GM19328 (cell line): Measurements from ENCODE around the gene SMIM3.
"Not testable (repeated sequence)": the region's sequence is repeated elsewhere in the genome, so short reads cannot be mapped to it uniquely, and the experiment has no call there.

ENCODE experiments used
- ATAC-seq: cut with Tn5 transposase; IDR thresholded peaks from one replicate; pipeline ENCODE4 v1.9.1; 2021; ENCODE audit warnings: mild to moderate bottlenecking, moderate library complexity; ENCODE audit not compliant: unreplicated experiment

SMIM3 gene, protein sequence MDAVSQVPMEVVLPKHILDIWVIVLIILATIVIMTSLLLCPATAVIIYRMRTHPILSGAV

GRCh38 chr5:150778517-150779396 lies at the start of gene SMIM3:
SMIM3 (plus strand) TSS chr5:150778757; CDS start chr5:150795441, 16,684 bp downstream.
- no peak for ATAC-seq

DNA sequence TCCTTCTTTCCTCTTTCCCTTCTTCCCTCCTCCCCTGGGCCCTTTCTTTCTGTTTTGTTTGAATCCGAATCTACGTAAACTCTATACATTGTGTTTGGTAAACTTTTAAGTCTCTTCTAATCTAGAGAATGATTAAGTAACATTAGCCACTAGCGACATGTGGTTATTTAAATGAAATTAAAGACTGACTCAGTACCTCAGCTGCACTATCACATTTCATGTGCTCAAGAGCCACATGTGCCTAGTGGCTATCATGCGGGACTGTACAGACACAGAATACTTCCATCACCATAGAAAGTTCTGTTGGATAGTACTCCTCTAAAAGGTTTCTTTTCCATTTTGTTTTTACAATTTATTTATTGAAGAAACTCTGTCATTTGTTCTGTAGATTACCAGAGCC lies 48.7 kb upstream of the SMIM3 start:
- no peak for ATAC-seq

DNA sequence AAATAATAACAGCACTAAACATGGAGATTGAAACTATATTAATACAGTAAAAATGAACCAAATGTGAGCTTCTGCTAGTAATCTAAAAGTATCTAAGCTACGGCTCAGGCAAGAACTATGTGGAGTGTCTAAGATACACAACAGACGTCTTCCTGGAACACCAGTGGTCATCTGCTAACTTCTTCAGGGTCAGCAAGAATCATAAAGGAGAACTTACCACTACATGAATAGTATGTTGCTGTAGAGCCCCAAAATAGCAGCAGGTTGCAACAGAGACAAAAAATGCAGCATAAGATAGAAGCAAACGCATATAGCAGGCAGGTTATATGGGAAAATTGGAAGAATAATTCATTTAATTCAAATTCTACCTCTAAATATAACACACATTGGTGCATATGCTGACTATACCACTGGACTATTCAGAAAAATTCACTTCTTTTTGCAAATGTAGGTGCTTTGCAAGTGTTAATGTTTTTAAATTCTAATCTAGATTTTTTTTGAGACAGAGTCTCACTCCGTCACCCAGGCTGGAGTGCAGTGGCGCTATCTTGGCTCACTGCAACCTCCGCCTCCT lies 46.8 kb upstream of the SMIM3 start:
- ATAC-seq, result no peak

- ATAC-seq, result no peak
Measured at GRCh38 chr5:150734579-150735384, 43.8 kb upstream of the SMIM3 start.

DNA sequence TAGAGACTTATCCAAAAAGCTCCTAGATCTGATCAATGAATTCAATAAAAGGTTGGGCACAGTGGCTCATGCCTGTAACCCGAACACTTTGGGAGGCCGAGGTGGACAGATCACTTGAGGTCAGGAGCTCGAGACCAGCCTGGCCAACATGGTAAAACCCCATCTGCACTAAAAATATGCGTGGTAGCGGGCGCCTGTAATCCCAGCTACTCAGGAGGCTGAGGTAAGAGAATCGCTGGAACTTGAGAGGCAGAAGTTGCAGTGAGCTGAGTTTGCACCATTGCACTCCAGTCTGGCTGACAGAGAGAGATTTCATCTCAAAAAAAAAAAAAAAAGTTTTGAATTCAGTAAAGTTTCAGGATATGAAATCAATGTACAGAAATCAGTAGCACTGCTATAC lies 39.7 kb upstream of the SMIM3 start:
- ATAC-seq, result no peak

- ATAC-seq, result no peak
Measured at GRCh38 chr5:150740992-150741391, 37.6 kb upstream of the SMIM3 start.

- not testable (repeated sequence) for ATAC-seq
Measured at GRCh38 chr5:150742455-150743141, 36.0 kb upstream of the SMIM3 start.

DNA sequence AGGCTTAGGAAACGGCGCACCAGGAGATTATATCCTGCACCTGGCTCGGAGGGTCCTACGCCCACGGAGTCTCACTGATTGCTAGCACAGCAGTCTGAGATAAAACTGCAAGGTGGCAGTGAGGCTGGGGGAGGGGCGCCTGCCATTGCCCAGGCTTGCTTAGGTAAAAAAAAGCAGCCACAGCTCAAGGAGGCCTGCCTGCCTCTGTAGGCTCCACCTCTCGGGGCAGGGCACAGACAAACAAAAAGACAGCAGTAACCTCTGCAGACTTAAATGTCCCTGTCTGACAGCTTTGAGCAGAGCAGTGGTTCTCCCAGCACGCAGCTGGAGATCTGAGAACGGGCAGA lies 35.4 kb upstream of the SMIM3 start:
- ATAC-seq, result not testable (repeated sequence)

- ATAC-seq, result no peak
Measured at GRCh38 chr5:150750469-150750868, 28.1 kb upstream of the SMIM3 start.

GRCh38 chr5:150751096-150751891 lies 27.3 kb upstream of the SMIM3 start:
- no peak for ATAC-seq

DNA sequence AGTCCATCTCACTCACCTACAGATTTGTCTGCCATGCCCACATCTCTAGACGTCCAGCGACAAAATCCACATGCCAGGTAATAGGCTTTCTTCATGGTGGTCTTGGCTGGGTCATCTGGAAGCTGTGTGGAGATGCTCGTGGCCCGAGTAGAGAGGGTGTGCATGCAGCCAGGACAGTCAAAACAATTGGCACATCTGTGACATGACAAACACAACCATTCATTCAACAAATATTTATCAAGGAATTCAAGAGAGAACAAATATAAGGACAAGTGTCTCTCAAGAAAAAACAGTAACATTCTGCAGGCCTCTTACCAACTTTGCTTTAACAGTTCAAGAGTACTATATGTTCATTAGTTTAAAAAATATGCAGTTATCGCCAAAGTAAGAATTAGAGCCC lies 25.1 kb upstream of the SMIM3 start:
- no peak for ATAC-seq

DNA sequence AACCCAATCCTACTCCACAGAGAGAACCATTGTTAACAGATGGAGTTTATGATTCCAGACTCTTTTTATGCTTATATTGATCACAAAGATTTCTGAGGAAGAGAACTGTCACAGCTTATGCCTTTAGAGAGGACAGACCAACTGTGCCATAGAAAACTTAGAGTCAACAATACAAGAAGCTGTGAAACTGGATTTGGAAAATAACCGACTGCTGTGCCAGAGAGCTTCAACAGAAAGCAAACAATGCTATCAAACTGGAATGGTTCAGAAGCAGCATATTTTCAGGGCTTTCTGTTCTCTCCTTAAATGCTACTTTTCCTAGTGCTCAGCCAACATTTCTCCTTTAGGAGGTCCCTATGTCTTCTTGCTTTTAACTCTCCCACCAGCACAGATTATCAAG lies 24.7 kb upstream of the SMIM3 start:
- ATAC-seq, result no peak

DNA sequence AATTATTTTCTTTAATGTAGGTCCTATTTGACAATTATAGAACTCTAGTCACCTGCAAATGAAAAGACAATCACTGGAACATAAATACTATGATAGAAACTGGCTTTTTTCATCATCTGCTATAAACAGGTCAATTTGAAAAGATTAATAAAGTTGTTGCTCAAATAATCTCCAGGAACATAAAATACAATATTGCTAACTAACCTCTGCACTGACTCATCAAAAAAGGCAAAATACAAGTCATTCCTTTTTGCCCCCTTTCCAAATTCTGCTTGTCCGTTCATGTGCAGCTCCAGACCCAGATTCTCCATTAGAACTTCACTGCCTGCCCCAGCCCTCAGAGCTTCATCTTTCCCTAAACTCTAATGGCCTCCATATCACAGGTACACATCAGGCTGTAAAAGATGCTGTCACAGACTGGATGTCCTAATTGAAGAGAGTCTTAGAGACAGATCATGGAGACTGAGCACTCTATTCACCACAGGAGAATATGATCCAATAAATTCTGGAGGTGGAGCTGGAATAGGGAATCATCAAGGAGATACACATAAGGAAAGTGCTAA lies 21.4 kb upstream of the SMIM3 start:
- no peak for ATAC-seq

DNA sequence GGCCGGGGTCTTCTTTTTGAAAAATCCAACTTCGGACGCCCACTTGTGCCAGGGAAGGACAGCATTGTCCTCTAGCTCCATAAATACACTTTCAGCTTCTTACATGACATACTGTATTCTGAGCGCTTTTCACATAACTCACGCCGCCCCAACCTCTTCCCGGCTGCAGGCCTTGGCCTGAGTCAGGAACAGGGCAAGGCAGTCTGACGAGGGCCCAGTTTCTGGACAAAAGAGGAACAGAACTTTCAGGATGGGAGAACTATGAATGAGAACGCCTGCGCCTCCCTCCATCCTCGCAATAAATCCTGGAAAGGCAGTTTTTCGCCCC lies 20.4 kb upstream of the SMIM3 start:
- peak; percentile 15 for ATAC-seq

GRCh38 chr5:150758531-150759333 lies 19.8 kb upstream of the SMIM3 start, which contains the start of gene DCTN4:
DCTN4 (minus strand) TSS chr5:150759017; CDS start chr5:150758993, 24 bp downstream.
- ATAC-seq, result peak; percentile 97

GRCh38 chr5:150759334-150759583 lies 19.3 kb upstream of the SMIM3 start:
- no peak for ATAC-seq

GRCh38 chr5:150762211-150762610 lies 16.3 kb upstream of the SMIM3 start:
- no peak for ATAC-seq

DNA sequence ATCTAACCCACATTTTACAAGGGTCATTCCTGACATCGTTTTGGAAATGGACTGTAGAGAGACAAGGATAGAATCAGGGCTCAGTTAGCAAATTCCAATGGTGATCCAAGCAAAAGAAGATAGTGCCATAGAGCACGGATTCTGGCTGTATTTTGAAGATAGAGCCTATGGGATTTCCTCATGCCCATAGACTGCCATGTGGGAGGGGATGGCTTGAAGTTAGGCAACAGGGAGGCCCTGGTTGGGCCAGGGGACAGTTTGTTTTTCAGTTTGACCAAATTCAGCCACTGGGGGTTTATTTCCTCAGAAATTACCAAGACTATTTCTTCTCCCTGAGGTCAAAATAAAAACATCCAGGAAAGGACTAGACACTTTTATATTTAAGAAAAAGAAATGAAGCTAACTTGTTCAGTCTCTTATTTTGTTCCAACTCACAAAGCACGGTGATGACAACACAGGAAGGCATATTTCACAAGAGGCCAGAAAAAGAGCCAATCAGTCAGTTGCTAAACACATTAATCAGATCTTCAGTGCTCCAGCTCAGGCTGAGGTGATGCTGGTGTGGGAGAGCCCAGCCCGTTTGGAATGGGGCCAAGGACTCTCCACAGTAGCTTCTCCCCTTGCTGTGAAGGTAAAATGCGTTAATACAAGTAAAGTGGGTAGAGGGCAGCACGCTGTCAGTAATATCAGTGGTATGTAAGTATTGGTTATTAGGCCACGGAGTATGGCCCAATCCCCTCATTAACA lies 15.4 kb upstream of the SMIM3 start:
- ATAC-seq, result no peak

DNA sequence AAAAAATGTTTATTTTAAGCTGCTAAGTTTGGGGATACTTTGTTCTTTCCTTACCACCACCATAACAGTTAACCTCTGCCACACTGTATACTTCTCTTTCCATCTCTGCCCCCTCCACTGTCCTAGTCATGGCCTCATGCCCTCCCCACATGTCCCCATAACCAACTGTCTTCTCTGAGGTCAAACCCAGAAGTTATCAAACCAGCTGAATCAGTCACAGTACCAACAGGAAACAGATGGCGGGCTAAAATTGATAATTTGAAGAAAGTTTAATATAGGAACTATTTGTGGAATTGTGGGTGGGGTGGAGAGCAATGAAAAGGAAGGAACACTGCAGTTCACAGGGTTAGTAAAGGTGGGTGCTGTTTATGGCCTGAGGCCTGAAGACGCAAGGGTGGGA lies 14.0 kb upstream of the SMIM3 start:
- ATAC-seq, result no peak
